ENCODE measurements around the gene HBA2.
"Not testable (repeated sequence)": the region's sequence is repeated elsewhere in the genome, so short reads cannot be mapped to it uniquely, and the experiment has no call there.

HBA2 gene

DNA sequence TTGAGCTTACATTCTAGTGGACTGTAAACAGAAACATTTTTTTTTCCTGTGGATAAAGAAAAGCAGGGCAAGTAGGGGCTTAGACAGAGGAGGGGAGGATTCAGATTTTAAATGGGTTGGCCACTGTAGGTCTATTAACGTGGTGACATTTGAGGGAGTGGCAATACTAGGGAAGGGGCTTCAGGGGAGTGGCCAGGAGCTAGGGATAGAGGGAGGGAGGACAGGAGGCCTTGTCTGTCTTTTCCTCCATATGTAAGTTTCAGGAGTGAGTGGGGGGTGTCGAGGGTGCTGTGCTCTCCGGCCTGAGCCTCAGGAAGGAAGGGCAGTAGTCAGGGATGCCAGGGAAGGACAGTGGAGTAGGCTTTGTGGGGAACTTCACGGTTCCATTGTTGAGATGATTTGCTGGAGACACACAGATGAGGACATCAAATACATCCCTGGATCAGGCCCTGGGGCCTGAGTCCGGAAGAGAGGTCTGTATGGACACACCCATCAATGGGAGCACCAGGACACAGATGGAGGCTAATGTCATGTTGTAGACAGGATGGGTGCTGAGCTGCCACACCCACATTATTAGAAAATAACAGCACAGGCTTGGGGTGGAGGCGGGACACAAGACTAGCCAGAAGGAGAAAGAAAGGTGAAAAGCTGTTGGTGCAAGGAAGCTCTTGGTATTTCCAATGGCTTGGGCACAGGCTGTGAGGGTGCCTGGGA lies 13.4 kb upstream of the HBA2 start:
- DNase-seq: no peak

DNA sequence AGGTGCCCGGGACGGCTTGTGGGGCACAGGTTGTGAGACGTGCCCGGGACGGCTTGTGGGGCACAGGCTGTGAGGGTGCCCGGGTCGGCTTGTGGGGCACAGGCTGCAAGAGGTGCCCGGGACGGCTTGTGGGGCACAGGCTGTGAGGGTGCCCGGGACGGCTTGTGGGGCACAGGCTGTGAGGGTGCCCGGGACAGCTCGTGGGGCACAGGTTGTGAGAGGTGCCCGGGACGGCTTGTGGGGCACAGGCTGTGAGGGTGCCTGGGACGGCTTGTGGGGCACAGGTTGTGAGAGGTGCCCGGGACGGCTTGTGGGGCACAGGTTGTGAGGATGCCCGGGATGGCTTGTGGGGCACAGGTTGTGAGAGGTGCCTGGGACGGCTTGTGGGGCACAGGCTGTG lies 12.4 kb upstream of the HBA2 start:
- DNase-seq: not testable (repeated sequence)

DNA sequence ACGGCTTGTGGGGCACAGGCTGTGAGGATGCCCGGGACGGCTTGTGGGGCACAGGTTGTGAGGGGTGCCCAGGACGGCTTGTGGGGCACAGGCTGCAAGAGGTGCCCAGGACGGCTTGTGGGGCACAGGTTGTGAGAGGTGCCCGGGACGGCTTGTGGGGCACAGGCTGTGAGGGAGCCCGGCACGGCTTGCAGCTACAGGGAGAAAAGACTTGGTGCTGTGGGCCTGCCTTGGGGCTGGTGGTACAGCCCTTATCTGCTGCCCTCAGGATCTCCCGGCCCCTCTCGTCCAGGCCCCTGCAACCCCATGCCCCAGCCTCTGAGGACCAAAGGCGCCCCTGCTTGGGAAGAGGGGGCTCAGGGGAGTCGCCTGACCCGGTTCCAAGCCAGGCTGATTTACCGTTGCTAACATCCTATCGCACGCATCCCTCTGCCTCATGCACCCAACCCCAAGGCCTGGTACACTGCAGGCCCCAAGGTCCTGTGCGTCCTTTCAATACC lies 11.9 kb upstream of the HBA2 start:
- no peak for DNase-seq

DNA sequence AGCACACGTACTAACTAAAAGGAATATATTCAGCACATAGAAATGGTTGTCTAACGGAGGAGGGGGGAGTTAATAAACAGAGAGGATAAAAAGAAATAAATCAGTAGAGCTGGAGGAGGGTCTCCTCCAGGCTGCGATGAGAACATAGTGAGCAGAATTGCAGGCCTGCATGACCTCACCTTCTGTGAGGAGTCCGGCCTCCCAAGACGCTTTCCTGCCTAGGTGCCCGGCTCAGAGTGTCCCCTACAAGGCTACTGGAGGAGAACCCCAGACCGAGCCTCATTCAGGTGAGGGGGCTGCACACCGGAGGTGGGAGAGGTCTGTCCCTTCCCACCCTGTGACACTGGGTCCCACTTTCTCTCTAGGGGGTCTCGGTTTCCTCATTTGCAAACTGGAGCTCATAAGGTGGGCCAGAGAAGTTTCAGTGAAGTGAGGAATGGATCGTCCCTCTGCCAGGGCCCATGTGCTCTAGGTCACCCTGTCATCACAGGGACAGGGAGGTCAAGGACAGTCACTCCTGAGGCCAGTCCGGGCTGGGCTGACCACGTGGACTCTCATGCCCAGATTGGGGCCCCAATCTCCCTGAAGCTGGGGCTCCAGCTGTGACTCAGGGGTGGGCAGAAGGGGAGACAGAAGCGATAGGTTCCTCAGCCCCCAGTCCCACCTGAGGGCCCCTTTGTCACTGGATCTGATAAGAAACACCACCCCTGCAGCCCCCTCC lies 10.2 kb upstream of the HBA2 start:
- DNase-seq: no peak

DNA sequence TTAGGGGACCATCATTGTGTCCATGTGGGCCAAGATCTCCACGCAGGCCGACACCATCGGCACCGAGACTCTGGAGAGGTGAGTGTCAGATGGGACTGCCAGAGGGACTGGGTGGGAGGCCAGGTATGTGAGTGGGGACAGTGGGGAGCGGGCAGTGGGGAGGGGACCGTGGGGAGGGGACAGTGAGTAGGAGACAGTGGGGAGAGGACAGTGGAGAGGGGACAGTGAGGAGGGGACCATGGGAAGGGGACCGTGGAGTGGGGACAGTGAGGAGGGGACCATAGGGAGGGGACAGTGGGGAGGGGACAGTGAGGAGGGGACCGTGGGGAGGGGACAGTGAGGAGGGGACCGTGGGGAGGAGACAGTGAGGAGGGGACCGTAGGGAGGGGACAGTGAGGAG lies 9.5 kb upstream of the HBA2 start:
- not testable (repeated sequence) for DNase-seq

DNA sequence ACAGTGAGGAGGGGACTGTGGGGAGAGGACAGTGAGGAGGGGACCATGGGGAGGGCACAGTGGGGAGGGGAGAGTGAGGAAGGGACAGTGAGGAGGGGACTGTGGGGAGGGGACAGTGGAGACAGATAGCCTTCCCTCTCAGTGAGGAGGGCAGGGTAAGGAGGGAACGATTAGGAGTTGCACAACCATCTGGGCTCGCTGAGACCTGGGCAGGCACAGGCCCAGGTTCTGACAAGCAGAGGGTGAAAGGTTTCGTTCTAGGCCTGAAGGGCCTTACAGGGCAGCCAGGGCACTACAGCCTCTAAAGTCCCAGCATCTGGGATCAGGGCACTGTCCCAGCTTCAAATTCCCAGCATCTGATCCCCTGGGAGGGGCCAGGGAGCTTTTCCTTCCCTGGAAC lies 9.0 kb upstream of the HBA2 start:
- not testable (repeated sequence) for DNase-seq

DNA sequence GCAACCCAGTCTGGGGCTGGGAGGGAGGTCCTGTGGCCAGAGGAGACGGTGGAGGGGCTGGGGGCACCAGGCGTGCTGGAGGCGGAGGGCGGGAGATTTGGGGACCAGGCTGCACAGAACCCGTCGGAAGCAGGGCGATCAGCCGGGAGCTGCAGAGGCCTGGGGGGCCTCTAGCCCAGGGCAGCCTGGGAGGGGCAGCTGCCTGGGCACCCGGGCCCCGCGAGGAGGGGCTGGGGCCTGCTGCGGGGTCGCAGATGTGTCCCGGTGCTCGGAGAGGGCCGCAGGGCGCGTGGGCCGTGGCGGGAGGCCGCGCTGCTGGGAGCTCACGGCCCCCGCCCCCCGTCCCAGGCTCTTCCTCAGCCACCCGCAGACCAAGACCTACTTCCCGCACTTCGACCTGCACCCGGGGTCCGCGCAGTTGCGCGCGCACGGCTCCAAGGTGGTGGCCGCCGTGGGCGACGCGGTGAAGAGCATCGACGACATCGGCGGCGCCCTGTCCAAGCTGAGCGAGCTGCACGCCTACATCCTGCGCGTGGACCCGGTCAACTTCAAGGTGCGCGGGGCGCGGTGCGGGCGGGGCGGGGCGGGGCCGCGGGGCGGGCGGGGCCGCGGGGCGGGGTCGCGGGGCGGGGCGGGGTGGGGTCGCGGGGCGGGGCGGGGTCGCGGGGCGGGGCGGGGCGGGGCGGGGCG lies 8.4 kb upstream of the HBA2 start:
- not testable (repeated sequence) for DNase-seq

DNA sequence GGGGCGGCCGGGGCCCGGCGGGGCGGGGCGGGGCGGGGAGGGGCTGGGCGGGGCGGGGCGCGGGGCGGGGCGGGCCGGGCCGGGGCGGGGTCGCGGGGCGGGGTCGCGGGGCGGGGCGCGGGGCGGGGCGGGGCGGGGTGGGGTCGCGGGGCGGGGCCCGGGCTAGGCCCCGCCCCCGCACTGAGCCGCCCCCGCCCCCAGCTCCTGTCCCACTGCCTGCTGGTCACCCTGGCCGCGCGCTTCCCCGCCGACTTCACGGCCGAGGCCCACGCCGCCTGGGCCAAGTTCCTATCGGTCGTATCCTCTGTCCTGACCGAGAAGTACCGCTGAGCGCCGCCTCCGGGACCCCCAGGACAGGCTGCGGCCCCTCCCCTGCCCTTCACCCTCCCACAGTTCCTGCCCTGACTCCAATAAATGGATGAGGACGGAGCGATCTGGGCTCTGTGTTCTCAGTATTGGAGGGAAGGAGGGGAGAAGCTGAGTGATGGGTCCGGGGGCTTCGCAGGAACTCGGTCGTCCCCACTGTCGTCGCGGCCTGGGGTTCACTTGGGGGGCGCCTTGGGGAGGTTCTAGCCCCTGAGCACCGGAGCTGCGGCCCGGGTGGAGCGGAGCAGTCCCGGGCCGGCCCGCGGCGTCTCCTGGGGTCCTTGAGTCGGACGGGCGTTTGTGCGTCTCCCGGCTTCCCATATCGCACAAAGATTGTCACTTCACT lies 7.7 kb upstream of the HBA2 start:
- DNase-seq: no peak

DNA sequence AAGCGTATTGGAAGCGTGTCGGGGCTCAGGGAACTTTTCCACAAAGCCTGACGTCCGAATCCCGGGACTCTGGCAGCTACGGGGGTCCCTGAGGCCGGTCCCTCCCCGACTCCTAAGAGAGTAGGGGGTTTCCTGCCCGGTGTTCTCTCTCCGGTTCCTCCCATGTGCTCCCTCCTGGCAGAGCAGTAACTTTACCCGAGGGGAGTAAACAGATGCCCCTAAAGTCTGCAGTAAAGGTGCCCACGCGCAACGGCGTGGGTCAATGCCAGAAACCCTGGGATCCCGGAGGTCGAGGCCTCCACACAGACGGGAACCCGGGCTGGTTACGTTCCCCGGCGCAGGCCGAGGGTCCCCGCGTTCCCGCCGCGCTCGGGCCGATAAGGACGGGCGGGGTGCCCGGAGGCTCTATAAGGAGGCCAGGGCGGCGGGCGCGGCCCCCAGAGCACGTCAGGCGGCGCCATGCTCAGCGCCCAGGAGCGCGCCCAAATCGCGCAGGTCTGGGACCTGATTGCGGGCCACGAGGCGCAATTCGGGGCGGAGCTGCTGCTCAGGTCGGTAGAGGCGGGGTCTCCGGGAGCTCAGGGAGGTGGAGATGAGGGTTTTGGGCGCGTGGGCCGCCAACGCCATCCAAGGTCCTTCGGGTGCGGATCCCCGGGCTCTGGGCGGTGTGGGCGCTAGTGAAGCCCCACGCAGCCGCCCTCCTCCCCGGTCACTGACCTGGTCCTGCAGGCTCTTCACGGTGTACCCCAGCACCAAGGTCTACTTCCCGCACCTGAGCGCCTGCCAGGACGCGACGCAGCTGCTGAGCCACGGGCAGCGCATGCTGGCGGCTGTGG lies 6.9 kb upstream of the HBA2 start, which contains the start of gene HBM:
TSS of gene HBM (plus strand) at position 440 of the 836 bp plus-strand sequence. CDS start at position 460, 20 bp downstream.
- DNase-seq: no peak

DNA sequence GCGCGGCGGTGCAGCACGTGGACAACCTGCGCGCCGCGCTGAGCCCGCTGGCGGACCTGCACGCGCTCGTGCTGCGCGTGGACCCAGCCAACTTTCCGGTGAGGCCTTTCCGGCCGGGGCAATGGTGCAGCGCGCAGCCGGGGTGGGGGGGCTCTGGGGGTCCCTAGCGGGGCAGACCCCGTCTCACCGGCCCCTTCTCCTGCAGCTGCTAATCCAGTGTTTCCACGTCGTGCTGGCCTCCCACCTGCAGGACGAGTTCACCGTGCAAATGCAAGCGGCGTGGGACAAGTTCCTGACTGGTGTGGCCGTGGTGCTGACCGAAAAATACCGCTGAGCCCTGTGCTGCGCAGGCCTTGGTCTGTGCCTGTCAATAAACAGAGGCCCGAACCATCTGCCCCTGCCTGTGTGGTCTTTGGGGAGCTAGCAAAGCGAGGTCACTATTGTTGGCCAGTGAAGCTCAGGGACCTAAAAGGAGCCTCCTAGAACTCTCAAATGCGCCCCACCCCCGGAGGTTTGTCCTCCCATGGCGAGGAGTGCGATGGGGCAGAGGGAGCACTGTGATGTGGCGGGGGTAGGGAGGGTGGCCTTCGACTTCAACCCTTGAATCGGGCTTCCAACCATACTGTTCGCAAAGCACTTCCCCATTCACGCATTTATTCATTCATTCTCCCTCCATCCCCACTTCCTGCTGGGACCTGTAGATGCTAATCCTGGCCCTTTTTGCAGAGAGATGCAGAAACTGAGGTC lies 6.1 kb upstream of the HBA2 start:
- DNase-seq: no peak

DNA sequence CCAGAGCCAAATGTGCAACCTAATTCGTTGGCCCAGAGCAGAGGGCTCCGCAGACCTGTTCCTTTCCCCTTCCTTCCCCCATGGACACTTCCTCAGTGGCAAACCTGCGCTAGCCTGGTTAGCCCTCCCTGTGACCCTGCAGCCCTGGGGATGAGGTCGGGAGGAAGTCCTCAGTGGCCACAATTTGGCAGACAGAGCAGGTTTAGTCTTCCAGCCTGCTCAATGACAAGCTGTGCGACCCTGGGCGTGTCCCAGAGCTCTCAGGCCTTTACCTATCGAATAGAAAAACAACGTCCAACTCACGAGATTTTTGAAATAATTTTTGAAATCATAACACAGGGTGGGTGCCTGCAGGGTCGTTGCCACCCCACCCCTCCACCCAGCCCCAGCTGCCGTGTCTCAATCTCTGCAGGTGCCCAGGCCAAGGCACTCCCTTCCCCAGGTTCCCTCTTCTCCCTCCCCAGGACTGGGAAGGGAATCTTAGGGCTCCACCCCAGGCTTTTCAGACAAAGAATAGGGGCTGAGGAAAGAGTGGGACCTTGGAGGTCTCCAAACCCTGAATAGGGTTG lies 5.5 kb upstream of the HBA2 start:
- DNase-seq: no peak

DNA sequence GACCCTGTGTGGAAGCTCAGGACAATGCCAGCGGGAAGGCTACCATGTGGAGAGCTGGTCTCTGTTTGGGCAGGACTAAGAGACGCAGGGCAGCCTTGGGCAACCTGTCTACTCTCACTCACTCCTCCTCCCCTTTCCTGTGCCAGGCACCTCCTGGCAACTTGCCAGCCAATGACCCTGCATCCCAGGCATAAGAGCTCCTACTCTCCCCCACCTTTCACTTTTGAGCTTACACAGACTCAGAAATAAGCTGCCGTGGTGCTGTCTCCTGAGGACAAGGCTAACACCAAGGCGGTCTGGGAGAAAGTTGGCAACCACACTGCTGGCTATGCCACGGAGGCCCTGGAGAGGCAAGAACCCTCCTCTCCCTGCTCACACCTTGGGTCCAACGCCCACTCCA lies 4.3 kb upstream of the HBA2 start:
- no peak for DNase-seq

DNA sequence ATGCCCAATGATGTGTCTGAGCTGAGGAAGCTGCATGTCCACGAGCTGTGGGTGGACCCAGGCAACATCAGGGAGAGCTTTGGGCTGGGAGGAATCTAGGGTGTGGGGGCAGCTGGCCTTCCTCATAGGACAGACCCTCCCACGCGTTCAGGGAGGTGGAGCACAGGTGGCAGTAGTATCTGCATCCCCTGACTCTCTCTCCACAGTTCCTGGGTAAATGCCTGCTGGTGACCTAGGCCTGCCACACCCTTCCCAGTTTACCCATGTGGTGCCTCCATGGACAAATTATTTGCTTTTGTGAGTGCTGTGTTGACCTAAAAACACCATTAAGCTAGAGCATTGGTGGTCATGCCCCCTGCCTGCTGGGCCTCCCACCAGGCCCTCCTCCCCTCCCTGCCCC lies 3.7 kb upstream of the HBA2 start:
- DNase-seq: no peak

DNA sequence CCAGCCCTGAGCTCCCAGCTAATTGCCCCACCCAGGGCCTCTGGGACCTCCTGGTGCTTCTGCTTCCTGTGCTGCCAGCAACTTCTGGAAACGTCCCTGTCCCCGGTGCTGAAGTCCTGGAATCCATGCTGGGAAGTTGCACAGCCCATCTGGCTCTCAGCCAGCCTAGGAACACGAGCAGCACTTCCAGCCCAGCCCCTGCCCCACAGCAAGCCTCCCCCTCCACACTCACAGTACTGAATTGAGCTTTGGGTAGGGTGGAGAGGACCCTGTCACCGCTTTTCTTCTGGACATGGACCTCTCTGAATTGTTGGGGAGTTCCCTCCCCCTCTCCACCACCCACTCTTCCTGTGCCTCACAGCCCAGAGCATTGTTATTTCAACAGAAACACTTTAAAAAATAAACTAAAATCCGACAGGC lies 2.6 kb upstream of the HBA2 start:
- not testable (repeated sequence) for DNase-seq

DNA sequence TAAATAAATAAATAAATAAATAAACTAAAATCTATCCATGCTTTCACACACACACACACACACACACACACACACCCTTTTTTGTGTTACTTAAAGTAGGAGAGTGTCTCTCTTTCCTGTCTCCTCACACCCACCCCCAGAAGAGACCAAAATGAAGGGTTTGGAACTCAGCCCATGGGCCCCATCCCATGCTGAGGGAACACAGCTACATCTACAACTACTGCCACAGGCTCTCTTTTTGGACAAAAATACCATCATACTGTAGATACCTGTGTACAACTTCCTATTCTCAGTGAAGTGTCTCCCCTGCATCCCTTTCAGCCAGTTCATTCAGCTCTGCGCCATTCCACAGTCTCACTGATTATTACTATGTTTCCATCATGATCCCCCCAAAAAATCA lies 1.9 kb upstream of the HBA2 start:
- DNase-seq: no peak

DNA sequence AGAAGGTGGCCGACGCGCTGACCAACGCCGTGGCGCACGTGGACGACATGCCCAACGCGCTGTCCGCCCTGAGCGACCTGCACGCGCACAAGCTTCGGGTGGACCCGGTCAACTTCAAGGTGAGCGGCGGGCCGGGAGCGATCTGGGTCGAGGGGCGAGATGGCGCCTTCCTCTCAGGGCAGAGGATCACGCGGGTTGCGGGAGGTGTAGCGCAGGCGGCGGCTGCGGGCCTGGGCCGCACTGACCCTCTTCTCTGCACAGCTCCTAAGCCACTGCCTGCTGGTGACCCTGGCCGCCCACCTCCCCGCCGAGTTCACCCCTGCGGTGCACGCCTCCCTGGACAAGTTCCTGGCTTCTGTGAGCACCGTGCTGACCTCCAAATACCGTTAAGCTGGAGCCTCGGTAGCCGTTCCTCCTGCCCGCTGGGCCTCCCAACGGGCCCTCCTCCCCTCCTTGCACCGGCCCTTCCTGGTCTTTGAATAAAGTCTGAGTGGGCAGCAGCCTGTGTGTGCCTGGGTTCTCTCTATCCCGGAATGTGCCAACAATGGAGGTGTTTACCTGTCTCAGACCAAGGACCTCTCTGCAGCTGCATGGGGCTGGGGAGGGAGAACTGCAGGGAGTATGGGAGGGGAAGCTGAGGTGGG lies 657 bp downstream of the HBA2 start:
- not testable (repeated sequence) for DNase-seq

DNA sequence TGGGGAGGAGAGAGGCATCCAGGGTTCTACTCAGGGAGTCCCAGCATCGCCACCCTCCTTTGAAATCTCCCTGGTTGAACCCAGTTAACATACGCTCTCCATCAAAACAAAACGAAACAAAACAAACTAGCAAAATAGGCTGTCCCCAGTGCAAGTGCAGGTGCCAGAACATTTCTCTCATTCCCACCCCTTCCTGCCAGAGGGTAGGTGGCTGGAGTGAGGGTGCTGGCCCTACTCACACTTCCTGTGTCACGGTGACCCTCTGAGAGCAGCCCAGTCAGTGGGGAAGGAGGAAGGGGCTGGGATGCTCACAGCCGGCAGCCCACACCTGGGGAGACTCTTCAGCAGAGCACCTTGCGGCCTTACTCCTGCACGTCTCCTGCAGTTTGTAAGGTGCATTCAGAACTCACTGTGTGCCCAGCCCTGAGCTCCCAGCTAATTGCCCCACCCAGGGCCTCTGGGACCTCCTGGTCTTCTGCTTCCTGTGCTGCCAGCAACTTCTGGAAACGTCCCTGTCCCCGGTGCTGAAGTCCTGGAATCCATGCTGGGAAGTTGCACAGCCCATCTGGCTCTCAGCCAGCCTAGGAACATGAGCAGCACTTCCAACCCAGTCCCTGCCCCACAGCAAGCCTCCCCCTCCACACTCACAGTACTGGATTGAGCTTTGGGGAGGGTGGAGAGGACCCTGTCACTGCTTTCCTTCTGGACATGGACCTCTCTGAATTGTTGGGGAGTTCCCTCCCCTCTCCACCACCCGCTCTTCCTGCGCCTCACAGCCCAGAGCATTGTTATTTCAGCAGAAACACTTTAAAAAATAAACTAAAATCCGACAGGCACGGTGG lies 1.5 kb downstream of the HBA2 start:
- DNase-seq: not testable (repeated sequence)

DNA sequence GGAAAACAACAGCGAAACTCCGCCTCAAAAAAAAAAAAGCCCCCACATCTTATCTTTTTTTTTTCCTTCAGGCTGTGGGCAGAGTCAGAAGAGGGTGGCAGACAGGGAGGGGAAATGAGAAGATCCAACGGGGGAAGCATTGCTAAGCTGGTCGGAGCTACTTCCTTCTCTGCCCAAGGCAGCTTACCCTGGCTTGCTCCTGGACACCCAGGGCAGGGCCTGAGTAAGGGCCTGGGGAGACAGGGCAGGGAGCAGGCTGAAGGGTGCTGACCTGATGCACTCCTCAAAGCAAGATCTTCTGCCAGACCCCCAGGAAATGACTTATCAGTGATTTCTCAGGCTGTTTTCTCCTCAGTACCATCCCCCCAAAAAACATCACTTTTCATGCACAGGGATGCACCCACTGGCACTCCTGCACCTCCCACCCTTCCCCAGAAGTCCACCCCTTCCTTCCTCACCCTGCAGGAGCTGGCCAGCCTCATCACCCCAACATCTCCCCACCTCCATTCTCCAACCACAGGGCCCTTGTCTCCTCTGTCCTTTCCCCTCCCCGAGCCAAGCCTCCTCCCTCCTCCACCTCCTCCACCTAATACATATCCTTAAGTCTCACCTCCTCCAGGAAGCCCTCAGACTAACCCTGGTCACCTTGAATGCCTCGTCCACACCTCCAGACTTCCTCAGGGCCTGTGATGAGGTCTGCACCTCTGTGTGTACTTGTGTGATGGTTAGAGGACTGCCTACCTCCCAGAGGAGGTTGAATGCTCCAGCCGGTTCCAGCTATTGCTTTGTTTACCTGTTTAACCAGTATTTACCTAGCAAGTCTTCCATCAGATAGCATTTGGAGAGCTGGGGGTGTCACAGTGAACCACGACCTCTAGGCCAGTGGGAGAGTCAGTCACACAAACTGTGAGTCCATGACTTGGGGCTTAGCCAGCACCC lies 2.6 kb downstream of the HBA2 start:
- DNase-seq: no peak
